Mucosa of gallbladder (tissue), 1 donor: Measurements from ENCODE around the gene TNFSF12. TPM values are rescaled to one million over a fixed set of nuclear protein-coding genes. Genes with fewer than 3 reads are reported as not detected.

ENCODE experiments used
- DNase-seq: peaks from one replicate; pipeline ENCODE4 v3.0.0-alpha.2; 2020; ENCODE audit warnings: low spot score
- total RNA-seq: library from RNA; stranded (reverse); gene quantifications from one replicate; pipeline ENCODE4 v1.2.1, GENCODE V29; 2021
- donor health status: DM: no; HTN: no; CAD: no.

TNFSF12 gene
- total RNA-seq, 1 donor from 2014 or later: 81.5 TPM

DNA sequence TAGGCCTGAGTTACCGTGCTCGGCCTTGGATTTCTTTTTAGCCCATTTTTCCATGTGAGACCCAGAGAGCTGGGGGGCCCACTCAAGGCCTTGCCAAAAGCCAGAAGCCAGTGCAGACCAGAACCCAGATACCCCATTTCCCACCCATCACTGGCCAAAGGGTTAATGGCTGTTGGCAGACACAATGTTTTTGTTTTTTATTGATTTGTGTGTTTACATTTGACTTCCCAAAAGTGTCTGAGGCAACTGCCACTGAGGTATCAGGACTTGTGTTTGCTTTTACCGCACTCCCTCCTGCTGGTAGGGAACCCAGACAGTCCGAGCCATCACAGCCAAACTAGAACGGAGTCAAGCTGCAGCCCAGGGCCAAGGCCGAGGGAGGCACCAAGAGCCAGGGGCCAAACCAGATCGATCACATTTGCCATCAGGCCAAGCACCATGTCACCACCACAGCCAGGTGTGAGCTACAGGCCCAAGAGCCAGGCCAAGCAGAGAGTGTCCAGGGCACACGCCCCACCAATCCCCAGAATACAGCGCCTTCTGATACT, 7.7 kb upstream of the TNFSF12 start:
- DNase-seq: no peak

DNA sequence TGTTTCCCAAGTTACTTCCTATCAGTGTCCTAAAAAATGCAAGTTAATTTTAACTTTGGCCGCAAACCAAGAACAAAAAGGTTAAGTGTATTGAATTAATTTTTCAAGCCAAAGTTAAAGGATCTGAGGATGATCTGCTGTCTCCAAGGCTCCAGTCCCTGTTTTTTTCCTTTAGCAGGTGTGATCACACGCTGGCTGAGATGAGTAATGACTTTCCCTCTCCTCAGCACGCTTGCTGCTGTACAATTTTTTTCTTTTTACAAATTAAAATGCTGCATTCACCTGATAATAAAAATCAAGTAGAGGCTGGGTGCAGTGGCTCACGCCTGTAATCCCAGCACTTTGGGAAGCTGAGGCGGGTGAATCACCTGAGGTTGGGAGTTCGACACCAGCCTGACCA, 3.9 kb upstream of the TNFSF12 start:
- DNase-seq: no peak

DNA sequence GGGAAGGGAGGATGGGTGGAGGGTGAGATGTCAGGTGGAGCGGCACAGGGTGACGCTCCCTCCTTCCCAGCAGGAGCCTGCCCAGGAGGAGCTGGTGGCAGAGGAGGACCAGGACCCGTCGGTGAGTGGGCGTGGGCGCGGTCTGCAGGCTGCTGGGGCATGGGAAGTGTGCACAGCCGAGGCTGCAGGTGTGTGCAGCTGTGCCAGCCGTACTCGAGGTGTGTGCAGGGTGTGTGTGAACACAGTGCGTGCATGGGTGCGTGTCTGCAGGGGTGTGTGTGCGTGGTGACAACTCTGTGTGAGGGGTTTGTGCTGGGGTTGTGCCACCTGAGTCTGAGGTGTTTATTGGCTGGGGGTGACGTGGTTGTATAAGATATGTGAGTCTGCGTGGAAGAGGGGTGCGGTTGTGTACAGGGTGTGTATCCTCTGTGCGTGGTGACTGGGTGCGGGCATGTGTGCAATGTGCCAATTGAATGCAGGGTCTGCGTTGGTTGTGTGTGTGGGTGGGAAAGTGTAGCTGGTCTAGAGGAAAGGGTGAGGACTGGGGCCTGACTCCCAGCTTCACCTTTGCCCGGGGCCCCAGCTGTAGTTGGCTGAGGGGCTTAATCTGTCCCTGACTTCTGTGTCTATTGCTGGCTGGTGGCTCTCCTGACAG, 670 bp downstream of the TNFSF12 start:
- no peak for DNase-seq

DNA sequence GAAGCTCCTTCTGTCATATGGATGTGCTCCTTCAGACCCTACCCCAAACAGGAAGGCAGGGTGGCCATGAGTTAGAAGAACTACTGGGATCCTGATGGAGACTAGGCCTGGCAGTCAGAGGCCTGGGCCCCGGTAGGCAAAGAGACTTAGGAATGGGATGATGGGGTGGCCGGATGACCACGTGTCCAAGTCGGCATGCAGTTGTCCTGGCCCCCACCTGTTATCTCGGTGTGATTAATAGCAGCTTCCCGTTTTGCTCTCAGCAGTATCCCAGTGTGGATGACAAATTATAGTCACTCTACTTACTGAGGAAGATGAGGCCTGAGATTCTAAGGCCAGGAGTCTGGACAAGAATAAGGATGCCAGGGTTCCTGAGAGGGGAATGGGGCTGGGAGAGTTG, 1.5 kb downstream of the TNFSF12 start:
- no peak for DNase-seq

DNA sequence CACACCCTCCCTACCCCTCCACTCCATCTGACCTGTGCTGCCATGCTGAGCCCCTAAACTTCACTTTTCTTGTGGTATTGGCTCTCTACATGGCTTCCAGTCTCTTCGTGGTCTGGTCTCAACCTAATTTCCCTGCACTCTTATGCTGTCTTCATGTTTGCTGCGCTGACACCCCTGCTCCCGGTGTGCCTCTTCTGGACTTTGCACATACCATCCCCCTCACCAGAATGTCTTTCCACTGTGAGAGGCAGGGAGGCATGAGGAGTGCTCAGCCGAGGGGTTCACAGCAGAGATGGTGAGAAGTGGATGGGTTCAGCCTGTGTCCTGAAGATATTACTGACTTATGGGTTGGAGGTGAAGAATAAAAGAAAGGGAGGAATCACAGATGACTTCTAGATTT, 2.5 kb downstream of the TNFSF12 start:
- no peak for DNase-seq

DNA sequence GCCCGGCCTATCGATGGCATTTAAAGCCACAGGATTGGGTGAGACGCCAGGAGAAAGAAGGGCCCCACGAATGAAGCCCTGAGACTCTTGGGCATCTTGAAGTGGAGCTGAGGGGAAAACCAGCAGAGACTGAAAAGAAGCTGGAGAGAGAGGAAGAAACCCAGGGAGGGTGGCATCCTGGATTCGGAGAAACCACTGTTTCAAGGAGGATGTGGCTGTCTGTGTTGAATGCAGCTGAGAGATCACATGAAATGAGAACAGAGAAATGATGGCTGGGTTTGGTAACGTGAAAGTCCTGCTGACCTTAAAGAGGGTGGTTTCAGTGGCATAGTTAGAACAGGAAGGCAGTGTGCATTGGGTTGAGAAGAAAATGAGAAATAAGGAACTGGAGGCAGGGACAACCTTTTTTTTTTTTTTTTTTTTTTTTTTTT, 3.8 kb downstream of the TNFSF12 start:
- peak; percentile 25 for DNase-seq

DNA sequence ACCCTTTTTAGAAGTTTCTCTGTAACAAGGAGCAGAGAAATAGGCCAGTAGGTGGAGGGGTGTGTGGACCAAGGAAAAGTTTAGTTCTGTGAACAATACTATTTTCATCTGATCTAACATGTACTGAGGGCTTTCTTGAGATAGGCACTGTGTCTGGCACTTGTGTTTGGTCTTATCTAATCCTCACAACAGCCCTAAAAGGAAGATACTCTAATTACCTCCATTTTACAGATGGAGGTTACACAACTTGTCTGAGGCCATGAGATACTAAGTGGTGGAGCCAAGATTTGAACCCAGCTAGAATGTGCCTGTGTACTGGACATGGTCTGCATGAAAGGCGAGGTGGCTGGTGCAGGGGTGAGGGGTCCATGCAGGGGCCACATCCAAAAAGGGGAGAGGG, 4.5 kb downstream of the TNFSF12 start:
- no peak for DNase-seq

DNA sequence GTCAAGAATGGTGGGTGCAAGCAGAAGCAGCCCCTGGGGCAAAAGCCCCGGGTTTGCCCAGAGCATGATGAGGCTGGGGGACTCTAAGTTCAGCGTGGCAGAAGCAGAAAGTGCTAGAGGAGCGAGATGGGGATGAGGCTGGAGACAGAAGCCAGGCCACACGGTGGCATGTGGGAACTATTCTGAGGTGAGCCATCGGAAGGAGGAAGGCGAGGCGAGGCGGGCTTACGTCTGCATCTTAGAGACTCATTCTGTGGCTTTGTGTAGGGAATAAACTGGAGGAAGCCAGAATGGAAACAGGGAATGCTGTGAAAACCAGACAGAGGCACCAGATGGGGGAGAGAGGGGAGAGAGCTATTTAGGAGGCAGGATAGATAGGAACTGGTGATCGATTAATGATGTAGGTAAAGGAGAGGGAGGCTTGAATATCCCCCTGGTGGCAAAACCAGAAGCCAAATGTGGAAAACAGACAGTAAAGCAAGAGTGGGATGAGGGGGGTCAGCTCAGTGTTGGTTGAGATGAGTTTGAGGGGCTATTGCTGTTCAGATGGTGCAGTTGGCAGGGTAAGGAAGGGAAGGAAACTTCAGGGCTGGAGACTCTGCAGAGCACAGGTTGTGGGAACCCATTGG, 6.6 kb downstream of the TNFSF12 start:
- DNase-seq: no peak

DNA sequence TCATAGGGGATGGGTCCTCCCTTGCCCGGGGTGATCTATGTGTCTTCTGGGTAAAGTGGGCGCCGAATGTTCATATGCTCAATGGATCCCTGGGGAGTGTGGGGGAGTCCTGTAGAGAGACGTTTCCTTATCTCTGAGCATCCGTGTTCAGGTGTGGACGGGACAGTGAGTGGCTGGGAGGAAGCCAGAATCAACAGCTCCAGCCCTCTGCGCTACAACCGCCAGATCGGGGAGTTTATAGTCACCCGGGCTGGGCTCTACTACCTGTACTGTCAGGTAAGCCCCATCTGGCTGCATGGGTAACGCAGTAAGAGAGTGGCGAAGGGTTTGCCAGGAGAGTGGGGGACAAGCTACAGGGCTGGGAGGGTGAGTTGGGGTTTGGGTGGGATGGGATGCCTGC, 7.8 kb downstream of the TNFSF12 start:
- DNase-seq: no peak

DNA sequence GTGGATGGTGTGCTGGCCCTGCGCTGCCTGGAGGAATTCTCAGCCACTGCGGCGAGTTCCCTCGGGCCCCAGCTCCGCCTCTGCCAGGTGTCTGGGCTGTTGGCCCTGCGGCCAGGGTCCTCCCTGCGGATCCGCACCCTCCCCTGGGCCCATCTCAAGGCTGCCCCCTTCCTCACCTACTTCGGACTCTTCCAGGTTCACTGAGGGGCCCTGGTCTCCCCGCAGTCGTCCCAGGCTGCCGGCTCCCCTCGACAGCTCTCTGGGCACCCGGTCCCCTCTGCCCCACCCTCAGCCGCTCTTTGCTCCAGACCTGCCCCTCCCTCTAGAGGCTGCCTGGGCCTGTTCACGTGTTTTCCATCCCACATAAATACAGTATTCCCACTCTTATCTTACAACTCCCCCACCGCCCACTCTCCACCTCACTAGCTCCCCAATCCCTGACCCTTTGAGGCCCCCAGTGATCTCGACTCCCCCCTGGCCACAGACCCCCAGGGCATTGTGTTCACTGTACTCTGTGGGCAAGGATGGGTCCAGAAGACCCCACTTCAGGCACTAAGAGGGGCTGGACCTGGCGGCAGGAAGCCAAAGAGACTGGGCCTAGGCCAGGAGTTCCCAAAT, 8.4 kb downstream of the TNFSF12 start:
- DNase-seq: no peak

DNA sequence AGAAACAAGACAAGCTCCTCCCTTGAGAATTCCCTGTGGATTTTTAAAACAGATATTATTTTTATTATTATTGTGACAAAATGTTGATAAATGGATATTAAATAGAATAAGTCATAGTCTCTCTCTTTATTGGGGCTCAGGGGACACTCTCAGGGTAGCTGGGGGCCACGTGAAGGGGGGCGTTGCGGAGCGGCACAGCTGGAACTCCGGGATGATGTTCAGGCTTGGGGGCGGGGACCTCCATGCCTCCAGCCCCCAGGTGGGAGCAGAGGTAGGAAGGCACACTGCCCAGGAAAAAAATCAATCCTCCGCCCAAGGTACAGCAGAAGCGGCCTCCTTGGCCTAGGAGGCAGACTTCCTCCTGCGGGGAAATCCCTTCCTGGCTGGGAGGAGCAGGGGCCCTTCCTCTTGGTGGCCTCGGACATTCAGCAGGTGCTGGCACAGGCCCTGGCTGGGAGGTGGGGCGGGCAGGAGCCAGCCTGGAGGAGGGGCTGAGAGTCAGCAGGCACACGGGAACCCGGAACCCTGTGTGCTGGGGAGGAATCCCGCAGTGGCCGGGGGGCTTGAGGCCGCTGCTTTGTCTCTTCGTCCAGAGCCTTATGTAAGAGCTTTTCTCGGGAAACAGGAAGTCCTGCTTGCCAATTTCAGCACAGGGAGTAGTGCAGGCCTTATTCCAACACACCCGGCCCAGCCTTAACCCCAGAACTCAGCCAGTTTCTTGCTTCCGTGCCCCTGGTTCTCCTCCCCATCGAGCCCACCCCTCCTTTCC, 9.1 kb downstream of the TNFSF12 start:
- peak; percentile 92 for DNase-seq

DNA sequence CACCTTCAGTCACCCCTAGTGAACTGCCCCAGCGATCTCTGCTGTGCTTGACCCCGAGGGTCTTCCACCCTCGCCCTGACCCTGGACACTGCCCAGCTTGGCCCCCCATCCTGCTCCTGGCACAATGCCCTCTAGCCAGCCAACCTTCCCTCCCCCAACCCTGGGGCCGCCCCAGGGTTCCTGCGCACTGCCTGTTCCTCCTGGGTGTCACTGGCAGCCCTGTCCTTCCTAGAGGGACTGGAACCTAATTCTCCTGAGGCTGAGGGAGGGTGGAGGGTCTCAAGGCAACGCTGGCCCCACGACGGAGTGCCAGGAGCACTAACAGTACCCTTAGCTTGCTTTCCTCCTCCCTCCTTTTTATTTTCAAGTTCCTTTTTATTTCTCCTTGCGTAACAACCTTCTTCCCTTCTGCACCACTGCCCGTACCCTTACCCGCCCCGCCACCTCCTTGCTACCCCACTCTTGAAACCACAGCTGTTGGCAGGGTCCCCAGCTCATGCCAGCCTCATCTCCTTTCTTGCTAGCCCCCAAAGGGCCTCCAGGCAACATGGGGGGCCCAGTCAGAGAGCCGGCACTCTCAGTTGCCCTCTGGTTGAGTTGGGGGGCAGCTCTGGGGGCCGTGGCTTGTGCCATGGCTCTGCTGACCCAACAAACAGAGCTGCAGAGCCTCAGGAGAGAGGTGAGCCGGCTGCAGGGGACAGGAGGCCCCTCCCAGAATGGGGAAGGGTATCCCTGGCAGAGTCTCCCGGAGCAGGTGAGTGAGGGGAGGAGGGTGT, 9.9 kb downstream of the TNFSF12 start, which contains the start of gene TNFSF13:
Gene TNFSF13 (plus strand): TSS at position 207 of the 776 bp plus-strand sequence. CDS start 290 bp downstream, at position 497.
- DNase-seq: no peak

DNA sequence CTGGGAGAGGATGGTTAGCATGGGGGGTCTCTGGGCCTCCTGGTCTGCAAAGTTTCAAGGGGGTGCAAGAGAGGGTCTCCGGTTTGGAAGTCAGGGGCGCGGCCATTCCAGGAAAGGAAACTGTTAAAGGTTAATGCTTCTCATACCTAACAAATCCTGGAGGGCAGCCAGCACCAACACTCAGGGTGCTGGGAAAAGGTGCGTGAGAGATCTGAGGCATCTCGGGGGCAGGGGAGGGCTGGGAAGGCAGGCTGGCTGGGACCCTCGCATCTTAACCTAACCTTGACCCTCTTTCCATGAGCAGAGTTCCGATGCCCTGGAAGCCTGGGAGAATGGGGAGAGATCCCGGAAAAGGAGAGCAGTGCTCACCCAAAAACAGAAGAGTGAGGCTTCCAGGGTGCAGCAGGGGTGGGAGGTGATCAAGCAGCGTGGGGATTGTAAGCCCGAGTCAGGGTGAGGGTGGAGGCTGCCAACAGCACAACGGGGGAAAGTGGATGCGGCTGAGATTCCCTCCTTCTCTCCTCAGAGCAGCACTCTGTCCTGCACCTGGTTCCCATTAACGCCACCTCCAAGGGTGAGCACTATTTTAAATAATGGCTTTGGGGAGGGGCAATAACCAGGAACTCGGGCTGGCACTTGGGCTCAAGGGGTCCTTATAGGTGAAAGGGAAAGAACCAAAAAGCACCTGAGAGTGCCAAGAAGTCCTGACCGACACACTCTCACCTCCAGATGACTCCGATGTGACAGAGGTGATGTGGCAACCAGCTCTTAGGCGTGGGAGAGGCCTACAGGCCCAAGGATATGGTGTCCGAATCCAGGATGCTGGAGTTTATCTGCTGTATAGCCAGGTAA, 10.7 kb downstream of the TNFSF12 start:
- DNase-seq: no peak

DNA sequence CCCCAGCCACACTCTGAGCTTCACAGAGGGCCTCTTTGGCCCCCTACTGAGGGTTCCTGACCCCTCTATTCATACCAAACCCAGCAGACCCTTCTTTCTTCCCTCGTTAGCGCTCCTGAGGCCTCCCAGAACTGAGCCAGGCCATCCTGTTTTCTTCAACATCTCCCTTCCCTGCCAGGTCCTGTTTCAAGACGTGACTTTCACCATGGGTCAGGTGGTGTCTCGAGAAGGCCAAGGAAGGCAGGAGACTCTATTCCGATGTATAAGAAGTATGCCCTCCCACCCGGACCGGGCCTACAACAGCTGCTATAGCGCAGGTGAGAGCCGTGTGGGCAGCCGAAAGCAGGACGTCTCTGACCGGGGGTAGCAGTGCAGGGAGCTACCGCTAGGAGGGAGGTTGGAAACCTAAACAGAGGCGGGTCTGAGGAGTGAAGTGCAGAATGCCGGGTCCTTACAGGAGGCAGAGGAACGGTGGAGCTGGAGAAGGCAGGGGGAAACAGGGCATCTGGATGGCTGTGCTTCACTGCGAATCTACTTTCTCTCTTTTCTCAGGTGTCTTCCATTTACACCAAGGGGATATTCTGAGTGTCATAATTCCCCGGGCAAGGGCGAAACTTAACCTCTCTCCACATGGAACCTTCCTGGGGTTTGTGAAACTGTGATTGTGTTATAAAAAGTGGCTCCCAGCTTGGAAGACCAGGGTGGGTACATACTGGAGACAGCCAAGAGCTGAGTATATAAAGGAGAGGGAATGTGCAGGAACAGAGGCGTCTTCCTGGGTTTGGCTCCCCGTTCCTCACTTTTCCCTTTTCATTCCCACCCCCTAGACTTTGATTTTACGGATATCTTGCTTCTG, 11.5 kb downstream of the TNFSF12 start:
- no peak for DNase-seq

DNA sequence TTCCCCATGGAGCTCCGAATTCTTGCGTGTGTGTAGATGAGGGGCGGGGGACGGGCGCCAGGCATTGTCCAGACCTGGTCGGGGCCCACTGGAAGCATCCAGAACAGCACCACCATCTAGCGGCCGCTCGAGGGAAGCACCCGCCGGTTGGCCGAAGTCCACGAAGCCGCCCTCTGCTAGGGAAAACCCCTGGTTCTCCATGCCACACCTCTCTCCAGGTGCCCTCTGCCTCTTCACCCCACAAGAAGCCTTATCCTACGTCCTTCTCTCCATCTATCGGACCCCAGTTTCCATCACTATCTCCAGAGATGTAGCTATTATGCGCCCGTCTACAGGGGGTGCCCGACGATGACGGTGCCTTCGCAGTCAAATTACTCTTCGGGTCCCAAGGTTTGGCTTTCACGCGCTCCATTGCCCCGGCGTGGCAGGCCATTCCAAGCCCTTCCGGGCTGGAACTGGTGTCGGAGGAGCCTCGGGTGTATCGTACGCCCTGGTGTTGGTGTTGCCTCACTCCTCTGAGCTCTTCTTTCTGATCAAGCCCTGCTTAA, 12.2 kb downstream of the TNFSF12 start:
- DNase-seq: peak; percentile 94

DNA sequence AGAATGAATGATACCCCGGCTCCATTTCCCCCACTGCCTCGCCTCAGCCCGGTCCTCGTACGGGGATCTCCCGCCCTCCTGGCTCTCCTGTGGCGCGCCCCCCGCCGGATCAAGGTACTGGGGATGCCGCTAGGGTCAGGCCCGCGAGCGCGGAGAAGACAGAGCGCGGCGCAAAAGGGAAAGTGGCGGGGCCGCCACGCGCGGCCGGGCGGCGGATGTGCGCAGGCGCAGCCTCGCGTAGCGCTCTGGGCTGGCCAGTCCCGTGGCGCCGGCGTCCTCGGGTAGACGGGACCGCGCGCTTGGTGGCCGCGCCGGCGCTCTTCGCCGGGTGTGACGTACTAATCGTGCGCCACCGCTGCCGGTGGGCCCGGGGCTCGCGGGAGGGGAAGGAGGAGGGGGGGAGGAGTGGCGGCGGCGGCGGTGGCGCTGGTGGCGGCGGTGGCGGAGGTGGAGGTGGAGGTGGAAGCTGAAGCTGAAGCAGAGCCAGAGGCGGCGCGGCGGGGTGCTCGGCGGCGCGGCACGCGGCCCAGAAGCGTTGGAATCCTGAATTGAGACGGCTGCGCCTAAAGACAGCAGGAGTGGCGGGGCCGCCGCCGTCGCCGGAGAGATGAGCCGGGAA, 12.8 kb downstream of the TNFSF12 start, which contains the start of gene SENP3:
Gene SENP3 (plus strand): TSS at position 331 of the 619 bp plus-strand sequence. CDS start 1,158 bp downstream, outside the sequence.
- peak; percentile 90 for DNase-seq

DNA sequence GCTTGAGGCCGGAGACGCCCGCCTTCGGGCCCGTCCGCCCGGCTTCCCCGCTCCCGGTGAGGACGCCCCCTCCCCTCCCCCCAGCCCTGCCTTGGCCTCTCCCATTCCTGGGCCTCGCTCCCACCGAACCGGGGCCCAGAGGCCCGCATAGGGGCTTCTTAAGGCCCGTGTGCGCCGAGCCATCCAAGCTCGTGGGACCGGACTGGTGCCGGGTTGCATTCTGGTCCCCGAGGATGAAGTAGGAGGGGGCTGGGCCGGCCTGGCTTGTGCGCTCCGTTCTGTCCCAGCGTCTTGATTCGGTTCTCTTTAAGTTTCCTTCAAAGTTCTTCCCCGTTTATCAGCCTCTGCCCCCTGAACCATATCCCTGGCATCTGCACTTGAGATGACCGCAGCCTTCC, 13.3 kb downstream of the TNFSF12 start:
- DNase-seq: no peak

DNA sequence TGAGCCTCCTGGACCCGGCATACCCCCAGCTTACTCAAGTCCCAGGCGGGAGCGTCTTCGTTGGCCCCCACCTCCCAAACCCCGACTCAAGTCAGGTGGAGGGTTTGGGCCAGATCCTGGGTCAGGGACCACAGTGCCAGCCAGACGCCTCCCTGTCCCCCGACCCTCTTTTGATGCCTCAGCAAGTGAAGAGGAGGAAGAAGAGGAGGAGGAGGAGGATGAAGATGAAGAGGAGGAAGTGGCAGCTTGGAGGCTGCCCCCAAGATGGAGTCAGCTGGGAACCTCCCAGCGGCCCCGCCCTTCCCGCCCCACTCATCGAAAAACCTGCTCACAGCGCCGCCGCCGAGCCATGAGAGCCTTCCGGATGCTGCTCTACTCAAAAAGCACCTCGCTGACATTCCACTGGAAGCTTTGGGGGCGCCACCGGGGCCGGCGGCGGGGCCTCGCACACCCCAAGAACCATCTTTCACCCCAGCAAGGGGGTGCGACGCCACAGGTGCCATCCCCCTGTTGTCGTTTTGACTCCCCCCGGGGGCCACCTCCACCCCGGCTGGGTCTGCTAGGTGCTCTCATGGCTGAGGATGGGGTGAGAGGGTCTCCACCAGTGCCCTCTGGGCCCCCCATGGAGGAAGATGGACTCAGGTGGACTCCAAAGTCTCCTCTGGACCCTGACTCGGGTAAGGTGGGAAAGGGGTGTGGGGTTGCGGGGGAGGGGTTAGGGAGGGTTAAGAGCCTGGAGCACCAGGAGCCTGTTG, 14.4 kb downstream of the TNFSF12 start:
- DNase-seq: no peak
